DND-41 (cell line): ENCODE data around the gene PHF14.

ENCODE experiments used
- CTCF ChIP-seq: IDR thresholded peaks from 2 replicates; pipeline ENCODE4 v1.5.1; 2012; ENCODE audit warnings: borderline replicate concordance, low read length, moderate library complexity, mild to moderate bottlenecking; ENCODE audit not compliant: poor library complexity, severe bottlenecking; ENCODE audit errors: extremely low read depth
- EZH2 ChIP-seq: IDR thresholded peaks from 3 replicates; pipeline ENCODE4 v1.6.1; 2012; ENCODE audit warnings: borderline replicate concordance, low read depth, mild to moderate bottlenecking, moderate library complexity, low read length, inconsistent platforms; ENCODE audit not compliant: severe bottlenecking

GRCh38 chr7:11217848-11218565 is 244.3 kb downstream of the PHF14 start:
- TF ChIP-seq CTCF (no peak), EZH2 (no peak)
